HG03103 (cell line): Measurements from ENCODE around the gene MYO18A.
"Not testable (repeated sequence)": the region's sequence is repeated elsewhere in the genome, so short reads cannot be mapped to it uniquely, and the experiment has no call there.

Experiments used
- ATAC-seq: cut with Tn5 transposase; IDR thresholded peaks from one replicate; pipeline ENCODE4 v1.9.1; 2021; ENCODE audit warnings: low read depth; ENCODE audit not compliant: unreplicated experiment

The MYO18A gene

DNA sequence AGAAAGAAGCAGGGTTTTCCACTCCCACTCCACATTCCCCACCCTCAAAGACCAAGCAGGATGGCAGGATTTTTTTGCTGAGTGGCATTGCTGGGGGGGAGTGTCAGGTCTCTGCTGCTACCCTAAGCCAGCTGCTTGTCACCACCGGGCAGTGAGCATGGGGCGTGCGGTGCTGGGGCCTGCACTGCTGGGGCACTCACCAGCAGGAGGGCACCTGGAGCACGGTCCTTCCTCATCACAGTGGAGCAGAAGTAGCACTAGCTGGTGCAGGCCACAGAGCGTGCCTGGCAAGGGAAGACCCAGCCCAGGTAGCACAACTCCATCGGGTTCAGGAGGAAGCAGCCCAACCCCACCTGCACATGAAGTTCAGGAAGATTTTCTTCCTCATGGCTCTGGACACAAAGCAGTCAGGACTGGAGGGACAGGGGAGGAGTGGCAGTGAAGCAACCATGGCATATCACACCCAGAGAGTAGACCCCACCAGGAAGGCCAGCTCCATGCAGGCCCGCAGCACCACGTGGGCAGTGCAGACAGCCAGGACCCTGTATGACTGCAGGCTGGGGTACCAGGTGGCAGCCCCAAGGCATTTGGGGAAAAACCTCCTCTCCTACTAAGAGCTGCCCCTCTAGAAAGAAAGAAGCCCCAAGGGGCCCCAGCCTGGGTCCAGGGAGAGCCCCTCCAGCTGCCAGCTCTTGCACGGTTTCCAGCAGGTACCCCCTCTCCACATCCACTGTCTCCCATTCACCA lies 16.7 kb upstream of the MYO18A start:
- ATAC-seq, result no peak

DNA sequence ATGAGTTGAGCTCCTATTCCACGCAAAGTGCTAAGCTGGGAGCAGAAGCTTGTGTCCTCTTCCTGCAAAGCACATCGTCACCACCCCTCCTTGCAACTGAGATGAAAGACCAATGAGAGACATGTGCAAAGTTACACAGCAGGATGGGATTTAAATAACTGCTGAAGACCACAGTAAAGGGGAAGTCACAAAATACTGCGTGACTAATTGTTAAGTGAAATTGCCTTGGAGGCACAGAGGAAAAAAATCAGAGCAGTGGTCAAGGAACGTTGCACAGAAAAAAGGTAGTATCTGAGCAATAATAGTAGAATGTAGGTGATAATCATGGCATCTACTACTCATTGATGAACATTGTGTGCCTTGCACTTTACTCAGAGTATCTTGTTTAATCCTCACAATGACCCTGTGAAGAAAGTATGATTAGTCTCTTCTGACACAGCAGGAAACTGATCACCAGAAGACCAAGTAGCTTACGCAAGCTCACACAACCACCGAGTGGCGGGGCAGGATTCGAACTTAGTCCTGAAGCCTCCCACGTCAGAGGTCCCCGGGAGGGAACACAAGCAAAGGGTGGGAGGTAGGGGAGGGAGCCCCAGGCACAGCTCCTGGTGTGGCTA lies 15.4 kb upstream of the MYO18A start:
- no peak for ATAC-seq

- ATAC-seq, result no peak
Observed at GRCh38 chr17:29194669-29195068, 14.5 kb upstream of the MYO18A start.

GRCh38 chr17:29193146-29193545 lies 12.9 kb upstream of the MYO18A start:
- ATAC-seq, result no peak

GRCh38 chr17:29190592-29191207 lies 10.5 kb upstream of the MYO18A start:
- ATAC-seq, result no peak

- no peak for ATAC-seq
Observed at GRCh38 chr17:29190039-29190438, 9.8 kb upstream of the MYO18A start.

GRCh38 chr17:29189355-29189754 lies 9.2 kb upstream of the MYO18A start:
- no peak for ATAC-seq

GRCh38 chr17:29181226-29181625 lies 1.0 kb upstream of the MYO18A start:
- ATAC-seq, result no peak

GRCh38 chr17:29180788-29181160 lies 576 bp upstream of the MYO18A start:
- no peak for ATAC-seq

DNA sequence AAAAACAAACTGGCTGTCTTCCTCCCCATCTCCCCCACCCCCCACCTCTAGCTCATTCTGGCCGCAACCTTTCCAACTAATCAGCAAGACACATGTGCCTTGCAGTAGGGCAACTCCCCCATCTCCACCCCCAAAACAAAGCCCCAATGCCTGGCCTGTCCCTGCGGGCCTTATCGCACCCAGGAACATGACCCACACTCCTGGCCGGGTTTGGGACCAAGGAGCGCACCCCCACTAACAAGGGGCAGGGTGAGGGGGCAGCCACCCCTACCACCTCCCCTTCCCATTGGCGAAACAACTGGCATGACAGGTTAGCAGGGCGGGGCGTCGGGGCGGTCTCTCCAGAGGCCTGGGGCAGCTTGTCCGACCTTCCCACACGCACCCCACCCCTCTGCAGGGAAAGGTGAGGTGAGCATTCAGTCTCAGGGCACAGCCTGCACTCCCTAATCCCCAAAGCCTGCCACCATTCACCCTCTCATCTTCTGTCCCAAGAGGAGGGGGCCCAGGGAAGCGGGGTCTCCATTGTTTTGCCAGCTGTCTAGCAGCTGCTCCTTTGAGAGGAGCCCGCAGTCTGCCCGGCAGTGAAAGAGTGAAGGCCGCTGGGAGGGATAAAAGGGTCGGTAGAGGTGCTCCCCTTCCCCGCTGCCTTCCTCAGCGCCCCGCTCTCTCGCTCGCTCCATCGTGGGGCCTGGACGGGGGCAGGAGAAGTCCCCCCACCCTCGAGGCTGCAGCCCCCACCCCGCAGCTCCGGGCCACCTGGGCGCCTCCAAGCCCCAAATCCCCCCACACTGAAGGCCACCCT lies 765 bp downstream of the MYO18A start:
- ATAC-seq, result no peak

- no peak for ATAC-seq
Observed at GRCh38 chr17:29178750-29179231, 1.4 kb downstream of the MYO18A start.

- ATAC-seq, result no peak
Observed at GRCh38 chr17:29177871-29178749, 2.1 kb downstream of the MYO18A start.

GRCh38 chr17:29177541-29177870 lies 2.7 kb downstream of the MYO18A start:
- no peak for ATAC-seq

- ATAC-seq, result no peak
Observed at GRCh38 chr17:29176558-29177351, 3.4 kb downstream of the MYO18A start.

GRCh38 chr17:29175349-29175748 lies 4.8 kb downstream of the MYO18A start:
- ATAC-seq, result no peak

DNA sequence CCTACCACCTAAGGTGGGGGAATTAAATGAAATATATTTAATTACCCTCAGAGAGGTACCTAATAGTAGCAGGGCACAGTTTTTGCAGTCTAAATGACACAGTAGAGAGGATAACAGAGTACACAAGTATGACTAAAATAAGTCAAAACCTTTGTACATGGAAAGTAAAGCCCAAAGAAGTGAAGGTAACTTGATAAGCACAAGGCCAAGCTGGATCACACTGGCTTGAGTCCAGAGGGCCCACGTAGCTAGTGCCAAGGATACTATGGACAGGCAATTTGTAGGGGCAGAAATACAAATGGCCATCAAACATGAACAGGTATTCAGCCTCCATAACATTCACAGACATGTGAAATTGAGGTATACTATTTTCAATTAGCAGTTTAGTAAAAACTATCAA lies 7.6 kb downstream of the MYO18A start:
- no peak for ATAC-seq

GRCh38 chr17:29170682-29171081 lies 9.5 kb downstream of the MYO18A start:
- ATAC-seq, result no peak

DNA sequence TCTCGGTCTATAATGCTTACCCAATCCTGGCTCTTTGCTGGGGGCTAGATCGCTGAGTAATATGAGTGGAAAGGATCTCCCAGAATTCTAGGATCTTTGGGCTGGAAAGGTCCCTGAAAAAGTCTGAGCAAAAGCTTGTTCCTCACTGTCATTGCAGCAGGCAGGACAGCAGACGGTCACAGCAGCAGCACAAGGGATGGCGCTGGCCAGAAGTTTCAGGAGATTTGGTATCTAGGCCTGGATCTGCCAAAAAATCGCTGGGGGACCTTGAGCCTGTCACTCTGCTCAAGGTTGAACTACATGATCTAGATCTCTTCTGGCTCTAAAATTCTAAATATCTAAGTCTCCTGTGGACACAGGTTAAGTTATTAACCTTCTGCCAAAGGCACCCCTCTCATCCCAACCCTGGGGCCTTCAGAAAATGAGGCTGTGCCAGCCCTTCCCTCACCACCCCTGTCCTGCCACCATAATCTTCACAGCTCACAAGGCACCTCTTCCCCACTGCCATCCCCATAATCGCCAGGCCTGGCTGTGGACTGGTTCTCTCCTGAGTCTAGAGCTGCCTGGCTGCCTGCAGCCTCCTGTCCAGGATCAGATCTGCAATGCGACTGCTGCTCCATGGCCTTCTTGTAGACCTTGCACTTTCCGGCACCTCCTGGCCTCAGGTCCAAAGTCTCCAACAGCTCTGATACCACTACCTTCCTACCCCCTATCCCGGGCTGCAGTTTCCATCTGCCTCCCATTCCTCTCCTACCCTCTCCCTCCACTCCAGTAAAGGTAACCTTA lies 10.2 kb downstream of the MYO18A start:
- no peak for ATAC-seq

- not testable (repeated sequence) for ATAC-seq
Observed at GRCh38 chr17:29168759-29169126, 11.5 kb downstream of the MYO18A start.
